Gastroesophageal sphincter (tissue), 4 donors: ENCODE results near the gene ZDHHC13. TPM values are rescaled to one million over a fixed set of nuclear protein-coding genes. Genes with fewer than 3 reads are reported as not detected.

ENCODE experiments used
- ATAC-seq: fragments of 150-250 bp; one replicate; pipeline ENCODE4 v1.9.1; 2016; ENCODE audit warnings: mild to moderate bottlenecking, moderate library complexity
- H3K27ac ChIP-seq, 4 donors: fragments of 200-600 bp; sonication (generic) in 3 of 4; 1 replicate in 3 of 4; 2 replicates in 1 of 4; pipeline ENCODE4 v1.5.1; 2016 to 2019
- H3K27me3 ChIP-seq: fragments of 200-600 bp; sonication (generic); one replicate; pipeline ENCODE4 v1.5.1; 2019
- H3K36me3 ChIP-seq, 2 donors: fragments of 200-600 bp; sonication (generic); one replicate each; pipeline ENCODE4 v1.5.1; 2019; ENCODE audit warnings: control low read depth in 1 of 2
- H3K4me1 ChIP-seq, 3 donors: fragments of 200-600 bp; sonication (generic); 1 replicate in 2 of 3; 2 replicates in 1 of 3; pipeline ENCODE4 v1.5.1; 2016 to 2019; ENCODE audit warnings: control low read depth in 2 of 3
- H3K4me3 ChIP-seq, 2 donors: fragments of 200-600 bp; sonication (generic); one replicate each; pipeline ENCODE4 v1.5.1; 2019; ENCODE audit warnings: mild to moderate bottlenecking in 1 of 2, moderate library complexity in 1 of 2
- H3K9me3 ChIP-seq, 3 donors: fragments of 200-600 bp; sonication (generic); one replicate each; pipeline ENCODE4 v1.5.1; 2017 to 2019; ENCODE audit warnings: control low read depth in 2 of 3
- CTCF ChIP-seq, 4 experiments: fragments of 200-600 bp in 2 of 4; fragments of 450-650 bp in 2 of 4; sonication (generic) in 1 of 4; IDR thresholded peaks; one replicate each; pipeline ENCODE4 v1.5.1; 2017 to 2019; ENCODE audit warnings: antibody characterized with exemption in 4 of 4, mild to moderate bottlenecking in 2 of 4, moderate library complexity in 2 of 4
- EP300 ChIP-seq: sonication (generic); formaldehyde crosslinking; IDR thresholded peaks from one replicate; pipeline ENCODE4 v1.6.1; 2017; ENCODE audit warnings: antibody characterized with exemption, mild to moderate bottlenecking
- POLR2A ChIP-seq, 2 donors: fragments of 450-650 bp; IDR thresholded peaks; one replicate each; pipeline ENCODE4 v1.6.1; 2017; ENCODE audit warnings: antibody characterized with exemption in 2 of 2, mild to moderate bottlenecking in 2 of 2, moderate library complexity in 1 of 2
- POLR2AphosphoS5 ChIP-seq: sonication (generic); formaldehyde crosslinking; IDR thresholded peaks from one replicate; pipeline ENCODE4 v1.6.1; 2017; ENCODE audit warnings: antibody characterized with exemption
- WGBS, 2 donors: methylation state at CpG; one replicate each; pipeline ENCODE4 v1.1.5; 2018; ENCODE audit warnings: low coverage in 1 of 2; 5-methylcytosine and 5-hydroxymethylcytosine counted together
- total RNA-seq, 4 donors: library from RNA; depleted of rRNA; stranded (reverse); fragments of >200 nt; gene quantifications; one replicate each; pipeline ENCODE4 v1.1.0, GENCODE V29; 2016

ZDHHC13 gene
- total RNA-seq, 4 donors from 2014 or later: 4.8 to 16.9 (median 6.6) TPM

- no peaks in the 10 kb centered on the region for H3K36me3 ChIP-seq
- H3K9me3 ChIP-seq: no peaks in the 10 kb centered on the region
- H3K4me3 ChIP-seq: no peak overlapping the region
- H3K27me3 ChIP-seq: no peaks in the 10 kb centered on the region
- WGBS, 2 donors: 74% methylated on average over 6 of the region's 6 CpGs; no CpG with 5 or more reads in 1 of the 2 donors
- TF ChIP-seq EP300 (no peak), CTCF (IDR thresholded peaks at IDR 0.05) (no peak), POLR2AphosphoS5 (no peak), POLR2A (IDR thresholded peaks at IDR 0.05) (no peak)
- no peak overlapping the region for H3K27ac ChIP-seq
- ATAC-seq: no peak
- H3K4me1 ChIP-seq: no peaks in the 10 kb centered on the region
Measured at GRCh38 chr11:19080579-19080993, 36.4 kb upstream of the ZDHHC13 start.

GRCh38 chr11:19083166-19083565, 33.8 kb upstream of the ZDHHC13 start:
- Histone ChIP-seq H3K9me3 (no peaks in the 10 kb centered on the region), H3K4me1 (no peaks in the 10 kb centered on the region), H3K27ac (no peak overlapping the region), H3K27me3 (peaks cover 5% of the 10 kb centered on the region), H3K36me3 (no peaks in the 10 kb centered on the region), H3K4me3 (no peak overlapping the region)
- no peak for ATAC-seq
- no peak for TF ChIP-seq EP300
- TF ChIP-seq POLR2A (IDR thresholded peaks at IDR 0.05): no peak
- WGBS, 2 donors: 100% methylated on average over 1 of the region's 1 CpG; no CpG with 5 or more reads in 1 of the 2 donors

- WGBS, 2 donors: 39 to 71% methylated on average over 2 to 3 of the region's 5 CpGs
- Histone ChIP-seq H3K36me3 (no peaks in the 10 kb centered on the region), H3K4me1 (no peaks in the 10 kb centered on the region), H3K4me3 (no peak overlapping the region), H3K9me3 (no peaks in the 10 kb centered on the region), H3K27ac (no peak overlapping the region), H3K27me3 (peaks cover 5% of the 10 kb centered on the region)
- TF ChIP-seq POLR2A (IDR thresholded peaks at IDR 0.05) (no peak), EP300 (no peak), POLR2AphosphoS5 (no peak), CTCF (IDR thresholded peaks at IDR 0.05) (no peak)
- ATAC-seq: no peak
Measured at GRCh38 chr11:19084661-19085315, 32.2 kb upstream of the ZDHHC13 start.

- peaks cover 5% of the 10 kb centered on the region for H3K27me3 ChIP-seq
- no peaks in the 10 kb centered on the region for H3K36me3 ChIP-seq
- 61 to 69% methylated on average over 4 to 6 of the region's 8 CpGs for WGBS, 2 donors
- no peak overlapping the region for H3K4me3 ChIP-seq
- H3K27ac ChIP-seq: no peak overlapping the region
- H3K4me1 ChIP-seq: no peaks in the 10 kb centered on the region
- TF ChIP-seq POLR2AphosphoS5 (no peak), POLR2A (IDR thresholded peaks at IDR 0.05) (no peak), CTCF (IDR thresholded peaks at IDR 0.05) (no peak), EP300 (no peak)
- no peaks in the 10 kb centered on the region for H3K9me3 ChIP-seq
- no peak for ATAC-seq
Measured at GRCh38 chr11:19087658-19088057, 29.3 kb upstream of the ZDHHC13 start.

- H3K9me3 ChIP-seq: no peaks in the 10 kb centered on the region
- H3K27ac ChIP-seq: no peak overlapping the region
- WGBS, 2 donors: 64 to 72% methylated on average over 3 to 4 of the region's 4 CpGs
- no peak overlapping the region for H3K4me3 ChIP-seq
- no peak for TF ChIP-seq POLR2AphosphoS5
- TF ChIP-seq EP300: no peak
- no peak for TF ChIP-seq CTCF (IDR thresholded peaks at IDR 0.05)
- peaks cover 5% of the 10 kb centered on the region for H3K27me3 ChIP-seq
- no peak for ATAC-seq
- no peaks in the 10 kb centered on the region for H3K4me1 ChIP-seq
- no peaks in the 10 kb centered on the region for H3K36me3 ChIP-seq
Measured at GRCh38 chr11:19088791-19089190, 28.2 kb upstream of the ZDHHC13 start.
